22Rv1 (cell line): ENCODE data around the gene BCR.

Experiments
- H3K27ac ChIP-seq: fragments of 450-650 bp; 2 replicates; pipeline ENCODE4 v1.5.1; 2017
- CTCF ChIP-seq: fragments of 450-650 bp; IDR thresholded peaks from 2 replicates; pipeline ENCODE4 v1.5.1; 2017; ENCODE audit warnings: mild to moderate bottlenecking
- ZFX ChIP-seq: fragments of 450-650 bp; IDR thresholded peaks from 2 replicates; pipeline ENCODE4 v1.6.1; 2017; ENCODE audit warnings: antibody characterized with exemption, borderline replicate concordance

BCR gene

DNA sequence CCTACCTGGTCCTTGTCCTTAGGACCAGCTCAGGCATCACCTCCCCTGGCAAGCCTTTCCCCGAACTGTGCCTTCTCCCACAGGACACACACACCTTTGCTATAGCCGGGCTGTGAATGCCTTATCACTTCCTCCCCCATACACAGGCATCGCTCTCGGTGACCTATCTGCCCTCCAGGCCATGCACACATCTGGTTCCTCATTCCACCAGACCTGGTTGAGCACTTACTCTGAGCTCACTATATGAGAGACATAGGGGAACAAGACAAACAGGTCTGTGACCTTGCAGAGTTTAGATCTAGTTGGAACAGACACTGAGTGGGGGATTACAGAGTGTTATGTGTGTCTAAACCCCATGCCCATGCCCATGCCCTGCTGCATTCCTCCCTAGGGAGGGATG lies 3.1 kb upstream of the BCR start:
- TF ChIP-seq CTCF (no peak), ZFX (no peak)
- no peak overlapping the region for H3K27ac ChIP-seq

GRCh38 chr22:23178512-23179254 lies 1.6 kb upstream of the BCR start:
- no peak overlapping the region for H3K27ac ChIP-seq
- TF ChIP-seq ZFX (no peak), CTCF (peak; percentile 94)

- H3K27ac ChIP-seq: peak overlapping the region; percentile 67
- TF ChIP-seq CTCF (no peak), ZFX (no peak)
Measured at GRCh38 chr22:23179381-23180299, 669 bp upstream of the BCR start.

DNA sequence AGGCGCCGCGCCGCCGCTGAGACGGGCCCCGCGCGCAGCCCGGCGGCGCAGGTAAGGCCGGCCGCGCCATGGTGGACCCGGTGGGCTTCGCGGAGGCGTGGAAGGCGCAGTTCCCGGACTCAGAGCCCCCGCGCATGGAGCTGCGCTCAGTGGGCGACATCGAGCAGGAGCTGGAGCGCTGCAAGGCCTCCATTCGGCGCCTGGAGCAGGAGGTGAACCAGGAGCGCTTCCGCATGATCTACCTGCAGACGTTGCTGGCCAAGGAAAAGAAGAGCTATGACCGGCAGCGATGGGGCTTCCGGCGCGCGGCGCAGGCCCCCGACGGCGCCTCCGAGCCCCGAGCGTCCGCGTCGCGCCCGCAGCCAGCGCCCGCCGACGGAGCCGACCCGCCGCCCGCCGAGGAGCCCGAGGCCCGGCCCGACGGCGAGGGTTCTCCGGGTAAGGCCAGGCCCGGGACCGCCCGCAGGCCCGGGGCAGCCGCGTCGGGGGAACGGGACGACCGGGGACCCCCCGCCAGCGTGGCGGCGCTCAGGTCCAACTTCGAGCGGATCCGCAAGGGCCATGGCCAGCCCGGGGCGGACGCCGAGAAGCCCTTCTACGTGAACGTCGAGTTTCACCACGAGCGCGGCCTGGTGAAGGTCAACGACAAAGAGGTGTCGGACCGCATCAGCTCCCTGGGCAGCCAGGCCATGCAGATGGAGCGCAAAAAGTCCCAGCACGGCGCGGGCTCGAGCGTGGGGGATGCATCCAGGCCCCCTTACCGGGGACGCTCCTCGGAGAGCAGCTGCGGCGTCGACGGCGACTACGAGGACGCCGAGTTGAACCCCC lies 798 bp downstream of the BCR start:
- H3K27ac ChIP-seq: peak overlapping the region; percentile 67
- TF ChIP-seq CTCF (no peak), ZFX (no peak)

DNA sequence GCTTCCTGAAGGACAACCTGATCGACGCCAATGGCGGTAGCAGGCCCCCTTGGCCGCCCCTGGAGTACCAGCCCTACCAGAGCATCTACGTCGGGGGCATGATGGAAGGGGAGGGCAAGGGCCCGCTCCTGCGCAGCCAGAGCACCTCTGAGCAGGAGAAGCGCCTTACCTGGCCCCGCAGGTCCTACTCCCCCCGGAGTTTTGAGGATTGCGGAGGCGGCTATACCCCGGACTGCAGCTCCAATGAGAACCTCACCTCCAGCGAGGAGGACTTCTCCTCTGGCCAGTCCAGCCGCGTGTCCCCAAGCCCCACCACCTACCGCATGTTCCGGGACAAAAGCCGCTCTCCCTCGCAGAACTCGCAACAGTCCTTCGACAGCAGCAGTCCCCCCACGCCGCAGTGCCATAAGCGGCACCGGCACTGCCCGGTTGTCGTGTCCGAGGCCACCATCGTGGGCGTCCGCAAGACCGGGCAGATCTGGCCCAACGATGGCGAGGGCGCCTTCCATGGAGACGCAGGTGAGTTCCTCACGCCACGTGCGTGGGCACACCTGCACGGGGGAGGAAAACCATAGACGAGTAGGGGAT lies 1.5 kb downstream of the BCR start:
- H3K27ac ChIP-seq: no peak overlapping the region

More for the DNA sequence above, 1.5 kb downstream of the BCR start:
- TF ChIP-seq CTCF (no peak), ZFX (no peak)
